GM21390 (cell line): ENCODE data around the gene DBN1.

Experiments
- ATAC-seq: cut with Tn5 transposase; IDR thresholded peaks from one replicate; pipeline ENCODE4 v1.9.1; 2021; ENCODE audit not compliant: unreplicated experiment

The DBN1 gene

GRCh38 chr5:177475563-177476427 is 2.4 kb upstream of the DBN1 start:
- no peak for ATAC-seq

GRCh38 chr5:177474846-177475562 is 1.6 kb upstream of the DBN1 start:
- no peak for ATAC-seq

- ATAC-seq: no peak
Observed at GRCh38 chr5:177474002-177474476, 605 bp upstream of the DBN1 start.

GRCh38 chr5:177472460-177473442 is 683 bp downstream of the DBN1 start:
- no peak for ATAC-seq

- ATAC-seq: no peak
Observed at GRCh38 chr5:177471610-177472356, 1.7 kb downstream of the DBN1 start.

- ATAC-seq: no peak
Observed at GRCh38 chr5:177470759-177471536, 2.5 kb downstream of the DBN1 start.

GRCh38 chr5:177469750-177470525 is 3.5 kb downstream of the DBN1 start:
- no peak for ATAC-seq

GRCh38 chr5:177468685-177469628 is 4.5 kb downstream of the DBN1 start:
- no peak for ATAC-seq

GRCh38 chr5:177468329-177468684 is 5.1 kb downstream of the DBN1 start:
- no peak for ATAC-seq

GRCh38 chr5:177467436-177467835 is 6.0 kb downstream of the DBN1 start:
- ATAC-seq: no peak

- no peak for ATAC-seq
Observed at GRCh38 chr5:177466861-177467260, 6.6 kb downstream of the DBN1 start.

- no peak for ATAC-seq
Observed at GRCh38 chr5:177465044-177465443, 8.4 kb downstream of the DBN1 start.

- no peak for ATAC-seq
Observed at GRCh38 chr5:177462021-177462670, 11.3 kb downstream of the DBN1 start.

- ATAC-seq: no peak
Observed at GRCh38 chr5:177459819-177460628, 13.4 kb downstream of the DBN1 start.

GRCh38 chr5:177459357-177459756 is 14.1 kb downstream of the DBN1 start:
- ATAC-seq: no peak

GRCh38 chr5:177458912-177459350 is 14.5 kb downstream of the DBN1 start:
- no peak for ATAC-seq
